ENCODE data around the gene LDB1. TPM values are rescaled to one million over a fixed set of nuclear protein-coding genes. Genes with fewer than 3 reads are reported as not detected.

LDB1 gene
- polyA plus RNA-seq, 4 donors, result 11.9 to 47.5 (median 16.8) TPM

GRCh38 chr10:102086196-102086595 is 34.0 kb downstream of the LDB1 start:
- Histone ChIP-seq H3K4me3 (ENCODE audit: low read depth in 1 of 3, low read length in 3 of 3) (no peak overlapping the region), H3K27ac (ENCODE audit: low read depth in 1 of 3, low read length in 2 of 3) (no peak overlapping the region), H3K9me3 (ENCODE audit: control insufficient read depth in 2 of 2, insufficient read depth in 1 of 2, low read depth in 1 of 2, low read length in 1 of 2) (no peaks in the 10 kb centered on the region), H3K36me3 (ENCODE audit: control insufficient read depth in 3 of 3, insufficient read depth in 2 of 3, low read depth in 1 of 3, low read length in 3 of 3) (no peaks in the 10 kb centered on the region), H3K4me1 (ENCODE audit: control insufficient read depth in 3 of 3, insufficient read depth in 2 of 3, low read depth in 1 of 3, low read length in 2 of 3) (no peaks in the 10 kb centered on the region), H3K27me3 (ENCODE audit: control insufficient read depth in 3 of 3, insufficient read depth in 3 of 3, low read length in 3 of 3) (no peaks in the 10 kb centered on the region)
- FAIRE-seq, result no peak
- 92 to 96% (median 94%) methylated on average over 8 of the region's 8 CpGs for WGBS, 3 donors
- DNase-seq, result no peak

- H3K36me3 ChIP-seq (ENCODE audit: control insufficient read depth in 3 of 3, insufficient read depth in 2 of 3, low read depth in 1 of 3, low read length in 3 of 3), result no peaks in the 10 kb centered on the region
- H3K27ac ChIP-seq (ENCODE audit: low read depth in 1 of 3, low read length in 2 of 3), result no peak overlapping the region
- H3K4me1 ChIP-seq (ENCODE audit: control insufficient read depth in 3 of 3, insufficient read depth in 2 of 3, low read depth in 1 of 3, low read length in 2 of 3), result no peaks in the 10 kb centered on the region
- H3K9me3 ChIP-seq (ENCODE audit: control insufficient read depth in 2 of 2, insufficient read depth in 1 of 2, low read depth in 1 of 2, low read length in 1 of 2), result no peaks in the 10 kb centered on the region
- H3K4me3 ChIP-seq (ENCODE audit: low read depth in 1 of 3, low read length in 3 of 3), result no peak overlapping the region
- H3K27me3 ChIP-seq (ENCODE audit: control insufficient read depth in 3 of 3, insufficient read depth in 3 of 3, low read length in 3 of 3), result no peaks in the 10 kb centered on the region
- 88 to 92% (median 89%) methylated on average over 3 of the region's 3 CpGs for whole genome bisulfite sequencing, 3 donors
- DNase-seq (no peak), FAIRE-seq (no peak)
Measured at GRCh38 chr10:102085336-102085735, 34.8 kb downstream of the LDB1 start.

GRCh38 chr10:102083541-102083940 is 36.6 kb downstream of the LDB1 start:
- H3K9me3 ChIP-seq (ENCODE audit: control insufficient read depth in 2 of 2, insufficient read depth in 1 of 2, low read depth in 1 of 2, low read length in 1 of 2), result no peaks in the 10 kb centered on the region
- DNase-seq (no peak), FAIRE-seq (no peak)
- H3K27me3 ChIP-seq (ENCODE audit: control insufficient read depth in 3 of 3, insufficient read depth in 3 of 3, low read length in 3 of 3), result no peaks in the 10 kb centered on the region
- H3K4me3 ChIP-seq (ENCODE audit: low read depth in 1 of 3, low read length in 3 of 3), result no peak overlapping the region
- H3K36me3 ChIP-seq (ENCODE audit: control insufficient read depth in 3 of 3, insufficient read depth in 2 of 3, low read depth in 1 of 3, low read length in 3 of 3), result no peaks in the 10 kb centered on the region
- 94 to 96% (median 96%) methylated on average over 3 of the region's 3 CpGs for WGBS, 3 donors
- H3K4me1 ChIP-seq (ENCODE audit: control insufficient read depth in 3 of 3, insufficient read depth in 2 of 3, low read depth in 1 of 3, low read length in 2 of 3), result no peaks in the 10 kb centered on the region
- H3K27ac ChIP-seq (ENCODE audit: low read depth in 1 of 3, low read length in 2 of 3), result no peak overlapping the region

- H3K4me1 ChIP-seq (ENCODE audit: control insufficient read depth in 3 of 3, insufficient read depth in 2 of 3, low read depth in 1 of 3, low read length in 2 of 3), result peaks cover 0 to 2% (median 0%) of the 10 kb centered on the region in 3 donors
- H3K9me3 ChIP-seq (ENCODE audit: control insufficient read depth in 2 of 2, insufficient read depth in 1 of 2, low read depth in 1 of 2, low read length in 1 of 2), result no peaks in the 10 kb centered on the region
- H3K36me3 ChIP-seq (ENCODE audit: control insufficient read depth in 3 of 3, insufficient read depth in 2 of 3, low read depth in 1 of 3, low read length in 3 of 3), result peaks cover 0 to 23% (median 0%) of the 10 kb centered on the region in 3 donors
- no peaks in the 10 kb centered on the region for H3K27me3 ChIP-seq (ENCODE audit: control insufficient read depth in 3 of 3, insufficient read depth in 3 of 3, low read length in 3 of 3)
- DNase-seq, result peak; percentile 84
- no peak overlapping the region for H3K4me3 ChIP-seq (ENCODE audit: low read depth in 1 of 3, low read length in 3 of 3)
- no peak for FAIRE-seq
- no peak overlapping the region for H3K27ac ChIP-seq (ENCODE audit: low read depth in 1 of 3, low read length in 2 of 3)
- 73 to 82% (median 76%) methylated on average over 4 of the region's 4 CpGs for WGBS, 3 donors
Measured at GRCh38 chr10:102072673-102073527, 47.3 kb downstream of the LDB1 start.

- Histone ChIP-seq H3K9me3 (ENCODE audit: control insufficient read depth in 2 of 2, insufficient read depth in 1 of 2, low read depth in 1 of 2, low read length in 1 of 2) (no peaks in the 10 kb centered on the region), H3K36me3 (ENCODE audit: control insufficient read depth in 3 of 3, insufficient read depth in 2 of 3, low read depth in 1 of 3, low read length in 3 of 3) (peaks cover 0 to 44% (median 0%) of the 10 kb centered on the region in 3 donors), H3K27ac (ENCODE audit: low read depth in 1 of 3, low read length in 2 of 3) (no peak overlapping the region), H3K4me1 (ENCODE audit: control insufficient read depth in 3 of 3, insufficient read depth in 2 of 3, low read depth in 1 of 3, low read length in 2 of 3) (peaks cover 6 to 24% (median 8%) of the 10 kb centered on the region in 3 donors), H3K4me3 (ENCODE audit: low read depth in 1 of 3, low read length in 3 of 3) (no peak overlapping the region), H3K27me3 (ENCODE audit: control insufficient read depth in 3 of 3, insufficient read depth in 3 of 3, low read length in 3 of 3) (no peaks in the 10 kb centered on the region)
- FAIRE-seq (no peak), DNase-seq (no peak)
Measured at GRCh38 chr10:102069071-102069470, 51.1 kb downstream of the LDB1 start.

- Histone ChIP-seq H3K36me3 (ENCODE audit: control insufficient read depth in 3 of 3, insufficient read depth in 2 of 3, low read depth in 1 of 3, low read length in 3 of 3) (peaks cover 0 to 44% (median 0%) of the 10 kb centered on the region in 3 donors), H3K27ac (ENCODE audit: low read depth in 1 of 3, low read length in 2 of 3) (no peak overlapping the region), H3K27me3 (ENCODE audit: control insufficient read depth in 3 of 3, insufficient read depth in 3 of 3, low read length in 3 of 3) (no peaks in the 10 kb centered on the region), H3K9me3 (ENCODE audit: control insufficient read depth in 2 of 2, insufficient read depth in 1 of 2, low read depth in 1 of 2, low read length in 1 of 2) (no peaks in the 10 kb centered on the region), H3K4me1 (ENCODE audit: control insufficient read depth in 3 of 3, insufficient read depth in 2 of 3, low read depth in 1 of 3, low read length in 2 of 3) (peaks cover 6 to 24% (median 8%) of the 10 kb centered on the region in 3 donors), H3K4me3 (ENCODE audit: low read depth in 1 of 3, low read length in 3 of 3) (no peak overlapping the region)
- DNase-seq (peak in 1 of 2 donors; percentile 28), FAIRE-seq (no peak)
- WGBS, 3 donors, result 31 to 38% (median 33%) methylated on average over 1 of the region's 1 CpG
Measured at GRCh38 chr10:102068216-102068615, 52.0 kb downstream of the LDB1 start.

GRCh38 chr10:102067091-102067916 is 52.9 kb downstream of the LDB1 start:
- peaks cover 0 to 44% (median 0%) of the 10 kb centered on the region in 3 donors for H3K36me3 ChIP-seq (ENCODE audit: control insufficient read depth in 3 of 3, insufficient read depth in 2 of 3, low read depth in 1 of 3, low read length in 3 of 3)
- 85 to 89% (median 88%) methylated on average over 18 of the region's 18 CpGs for WGBS, 3 donors
- FAIRE-seq (no peak), DNase-seq (no peak)
- H3K27ac ChIP-seq (ENCODE audit: low read depth in 1 of 3, low read length in 2 of 3), result no peak overlapping the region
- H3K4me3 ChIP-seq (ENCODE audit: low read depth in 1 of 3, low read length in 3 of 3), result peak overlapping the region in 1 of 3 donors; percentile 85
- peaks cover 6 to 24% (median 8%) of the 10 kb centered on the region in 3 donors for H3K4me1 ChIP-seq (ENCODE audit: control insufficient read depth in 3 of 3, insufficient read depth in 2 of 3, low read depth in 1 of 3, low read length in 2 of 3)
- H3K9me3 ChIP-seq (ENCODE audit: control insufficient read depth in 2 of 2, insufficient read depth in 1 of 2, low read depth in 1 of 2, low read length in 1 of 2), result no peaks in the 10 kb centered on the region
- H3K27me3 ChIP-seq (ENCODE audit: control insufficient read depth in 3 of 3, insufficient read depth in 3 of 3, low read length in 3 of 3), result no peaks in the 10 kb centered on the region

GRCh38 chr10:102066399-102067088 is 53.6 kb downstream of the LDB1 start:
- FAIRE-seq (no peak), DNase-seq (peak in 1 of 2 donors; percentile 18)
- Histone ChIP-seq H3K4me1 (ENCODE audit: control insufficient read depth in 3 of 3, insufficient read depth in 2 of 3, low read depth in 1 of 3, low read length in 2 of 3) (peaks cover 6 to 24% (median 8%) of the 10 kb centered on the region in 3 donors), H3K9me3 (ENCODE audit: control insufficient read depth in 2 of 2, insufficient read depth in 1 of 2, low read depth in 1 of 2, low read length in 1 of 2) (no peaks in the 10 kb centered on the region), H3K36me3 (ENCODE audit: control insufficient read depth in 3 of 3, insufficient read depth in 2 of 3, low read depth in 1 of 3, low read length in 3 of 3) (peaks cover 0 to 41% (median 0%) of the 10 kb centered on the region in 3 donors), H3K4me3 (ENCODE audit: low read depth in 1 of 3, low read length in 3 of 3) (peak overlapping the region; percentile 69 to 98 (median 85)), H3K27ac (ENCODE audit: low read depth in 1 of 3, low read length in 2 of 3) (peak overlapping the region in 2 of 3 donors; percentile 59 to 94), H3K27me3 (ENCODE audit: control insufficient read depth in 3 of 3, insufficient read depth in 3 of 3, low read length in 3 of 3) (no peaks in the 10 kb centered on the region)
- 53 to 74% (median 59%) methylated on average over 16 of the region's 16 CpGs for WGBS, 3 donors

All from small intestine (tissue), 7 donors.